Activated naive CD4-positive, alpha-beta T cell treated with anti-CD3 and anti-CD28 coated beads, Interleukin-2, amount 50 U/mL, for 16 hours (primary cell): ENCODE results near the gene CNTN5.

Experiments used
- DNase-seq: peaks from one replicate; pipeline ENCODE4 v3.0.0-alpha.2; 2020

CNTN5 gene

DNA sequence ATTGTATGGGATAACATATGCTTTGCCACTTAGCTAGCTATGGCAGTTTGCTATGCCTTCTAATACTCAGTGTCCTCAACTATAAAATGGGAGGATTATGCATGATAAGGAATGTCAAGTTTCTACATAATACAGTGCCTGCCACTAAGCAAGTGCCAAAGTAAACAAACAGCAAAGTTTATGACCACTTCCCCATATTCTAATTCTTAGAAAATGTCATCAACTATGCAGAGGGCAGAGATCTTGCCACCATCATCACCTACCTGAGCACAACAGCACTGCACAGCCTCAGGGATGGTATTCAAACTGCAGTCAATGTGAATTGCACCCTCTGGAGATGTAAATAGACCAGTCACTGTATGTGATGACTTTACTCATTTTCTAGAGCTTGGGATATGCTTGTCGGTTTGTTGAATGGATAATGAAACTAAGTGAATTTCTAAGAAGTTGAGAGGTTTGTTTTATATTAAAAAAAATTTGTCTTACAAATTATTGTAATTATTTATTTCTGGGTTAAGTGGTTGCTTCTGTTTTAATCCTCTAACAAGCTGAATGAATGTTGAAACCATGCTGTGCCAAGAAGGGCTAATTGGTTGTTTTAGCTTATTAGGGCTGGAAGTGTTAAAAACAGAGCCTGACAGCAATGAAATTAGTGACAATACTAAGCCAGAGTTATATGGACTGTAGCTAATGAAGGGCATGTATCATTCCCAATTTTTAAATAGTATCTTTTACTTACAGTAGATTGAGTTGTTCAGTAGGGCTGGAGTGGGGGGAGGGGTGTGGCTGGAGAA lies 398.4 kb downstream of the CNTN5 start:
- no peak for DNase-seq

DNA sequence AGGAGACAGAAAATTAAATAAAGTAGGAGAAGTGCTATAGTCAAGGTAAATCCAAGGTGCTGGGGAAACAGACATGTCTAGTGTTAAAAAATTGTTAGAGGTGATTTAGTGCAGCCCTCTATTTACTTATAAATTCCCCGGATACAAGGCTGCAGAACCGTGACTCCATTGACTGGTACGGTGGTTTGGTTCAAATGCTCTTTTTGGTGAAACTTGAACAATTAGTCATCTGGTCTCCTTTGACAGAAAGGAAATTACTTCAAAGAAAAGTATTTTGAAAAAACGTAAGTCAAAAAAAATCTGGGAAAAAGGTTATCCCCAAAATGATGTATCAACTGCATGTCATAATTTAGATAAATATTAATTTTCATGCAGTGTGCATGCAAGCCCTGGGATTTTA lies 399.2 kb downstream of the CNTN5 start:
- DNase-seq = no peak

GRCh38 chr11:99422581-99423427 lies 402.1 kb downstream of the CNTN5 start:
- DNase-seq = no peak

DNA sequence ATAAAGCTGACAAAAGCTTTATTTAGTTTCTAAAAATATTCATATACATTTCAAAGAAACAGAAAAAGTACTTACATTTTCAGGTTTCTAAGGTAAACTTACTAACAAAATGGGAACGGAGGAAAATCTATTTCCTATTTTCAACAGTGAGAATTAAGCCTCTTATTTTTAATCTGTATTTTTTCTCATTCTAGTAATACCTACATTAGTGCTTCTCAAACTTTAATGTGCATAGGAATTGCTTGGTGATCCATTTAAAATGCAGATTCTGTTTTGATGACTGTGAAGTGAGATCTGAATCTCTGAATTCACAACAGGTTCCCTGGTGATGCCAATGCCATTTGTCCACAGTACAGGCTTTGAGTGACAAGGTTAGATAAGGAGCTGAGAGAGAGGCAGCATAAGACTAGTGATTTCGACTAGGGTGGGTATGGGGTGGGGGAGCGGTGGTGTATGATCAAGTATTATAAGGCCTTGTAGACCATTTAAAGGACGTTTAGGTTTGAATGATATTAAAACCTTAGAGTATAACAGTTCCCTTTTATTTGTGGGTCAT lies 402.8 kb downstream of the CNTN5 start:
- DNase-seq = no peak

GRCh38 chr11:99424313-99425084 lies 403.8 kb downstream of the CNTN5 start:
- DNase-seq = no peak

GRCh38 chr11:99425596-99425995 lies 404.8 kb downstream of the CNTN5 start:
- DNase-seq = no peak

DNA sequence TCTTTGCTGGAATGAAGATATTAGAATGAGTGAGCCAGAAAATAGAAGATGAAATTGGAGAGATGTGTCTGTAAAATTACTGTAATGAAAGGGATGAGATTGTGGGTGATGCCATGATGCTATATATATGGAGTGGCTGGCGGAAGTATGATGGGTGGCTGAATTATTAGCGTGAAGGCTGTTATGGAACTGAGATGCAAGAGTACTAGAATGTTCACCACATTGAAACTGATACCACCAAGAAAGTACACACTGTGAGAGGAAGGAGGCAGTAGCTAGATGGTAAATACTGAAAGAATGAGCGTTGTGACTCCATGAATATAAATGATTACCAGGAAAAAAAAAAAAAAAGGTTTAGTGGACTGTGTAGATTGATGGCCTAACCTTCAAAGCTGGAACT lies 411.9 kb downstream of the CNTN5 start:
- no peak for DNase-seq

GRCh38 chr11:99443276-99443675 lies 422.5 kb downstream of the CNTN5 start:
- no peak for DNase-seq

DNA sequence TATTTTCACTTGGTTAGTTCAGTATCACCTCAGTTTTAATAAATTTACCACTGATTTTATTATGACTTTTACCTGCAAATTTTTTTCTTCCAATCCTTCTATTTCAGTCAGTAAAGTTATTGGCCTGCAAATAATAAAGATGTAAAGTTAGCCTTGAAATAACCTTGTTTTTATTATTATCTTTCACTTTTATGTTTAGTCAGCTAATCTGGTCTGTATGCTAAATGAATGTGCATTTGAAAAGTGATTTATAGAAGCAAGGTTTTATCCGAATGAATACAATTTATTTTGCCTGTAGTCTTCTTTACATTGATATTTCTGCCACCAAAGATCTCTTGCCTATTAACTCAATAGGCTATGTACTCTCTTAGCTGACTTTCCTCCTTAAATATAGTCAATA lies 425.7 kb downstream of the CNTN5 start:
- no peak for DNase-seq

GRCh38 chr11:99449345-99449744 lies 428.6 kb downstream of the CNTN5 start:
- no peak for DNase-seq

- DNase-seq = no peak
These were observed 431.3 kb downstream of the CNTN5 start for GRCh38 chr11:99452075-99452474.

- DNase-seq = no peak
These were observed 441.2 kb downstream of the CNTN5 start for GRCh38 chr11:99461913-99462312.

DNA sequence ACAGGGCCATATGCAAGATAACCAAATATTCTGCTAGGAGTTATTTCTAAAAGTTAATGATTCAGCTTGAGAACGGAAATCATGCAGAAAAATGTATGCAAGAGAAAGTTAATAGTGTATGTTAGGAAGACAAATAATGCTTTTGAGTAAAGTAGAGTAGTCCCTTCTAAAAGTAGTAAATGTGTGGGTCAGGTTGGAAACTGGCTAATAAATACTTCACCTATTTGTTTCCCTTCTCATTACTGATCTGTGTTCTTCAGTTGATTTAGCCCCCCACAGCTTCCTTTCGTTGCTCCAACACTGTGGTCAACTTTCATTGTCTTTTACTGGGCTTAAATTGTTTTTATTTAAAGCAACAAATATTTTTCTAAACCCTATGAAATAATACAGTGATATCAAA lies 444.2 kb downstream of the CNTN5 start:
- DNase-seq = no peak

DNA sequence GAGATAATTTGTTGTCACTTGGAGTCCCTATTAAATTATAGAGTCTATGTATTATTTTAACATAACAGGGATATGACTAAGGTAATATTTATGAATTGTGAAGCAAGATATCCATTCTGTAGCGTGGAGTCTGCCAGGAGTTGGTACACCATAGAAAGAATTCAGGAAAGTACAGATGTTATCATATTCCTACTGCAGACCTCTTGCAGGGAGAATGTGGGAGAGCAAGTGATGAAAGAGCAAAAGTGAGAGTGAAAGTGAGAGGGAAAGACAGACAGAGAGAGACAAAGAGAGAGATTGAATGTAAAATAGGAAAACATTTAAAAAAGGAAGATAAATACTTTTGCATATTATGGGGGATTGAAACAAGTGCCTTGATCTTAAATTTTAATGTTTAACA lies 468.8 kb downstream of the CNTN5 start:
- DNase-seq = no peak

- DNase-seq = no peak
These were observed 473.3 kb downstream of the CNTN5 start for GRCh38 chr11:99494065-99494464.

- no peak for DNase-seq
These were observed 480.9 kb downstream of the CNTN5 start for GRCh38 chr11:99501655-99502054.

DNA sequence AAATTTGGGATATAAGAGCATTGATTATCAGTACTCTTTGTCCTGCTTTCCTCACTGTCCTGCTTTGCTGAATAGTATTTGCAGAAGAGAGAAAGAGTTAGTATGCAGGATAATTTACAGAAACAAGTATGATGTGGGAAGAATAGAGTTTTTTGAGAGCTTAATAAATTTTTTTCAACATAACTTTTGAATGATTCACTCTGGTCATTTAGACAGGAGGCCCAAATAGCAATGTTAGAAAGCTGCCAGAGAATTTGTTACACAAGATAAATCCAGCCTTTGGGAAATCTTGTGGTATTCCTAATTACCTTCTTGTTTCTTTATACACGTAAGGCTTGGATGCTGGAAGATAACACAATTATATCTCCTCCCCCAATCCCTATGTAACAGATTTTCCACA lies 484.6 kb downstream of the CNTN5 start:
- DNase-seq = no peak

- no peak for DNase-seq
These were observed 485.1 kb downstream of the CNTN5 start for GRCh38 chr11:99505831-99506230.

DNA sequence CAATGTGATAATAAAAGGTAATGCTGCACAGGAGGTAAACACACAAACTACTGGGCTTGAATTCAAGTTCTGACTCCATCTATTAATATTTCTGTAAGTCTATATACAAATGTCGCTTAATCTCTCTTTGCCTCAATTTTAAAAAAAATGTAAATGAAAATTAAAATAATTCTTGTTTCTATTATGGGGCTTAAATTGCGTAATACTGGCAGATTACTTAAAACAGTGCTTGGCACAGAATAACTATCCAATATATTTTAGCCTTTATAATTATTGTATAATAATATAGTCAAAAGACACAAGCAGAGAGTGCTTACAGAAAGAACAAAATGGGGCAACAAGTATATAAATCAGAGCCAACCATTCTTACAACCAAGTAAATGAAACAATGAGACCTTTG lies 489.1 kb downstream of the CNTN5 start:
- DNase-seq = no peak

DNA sequence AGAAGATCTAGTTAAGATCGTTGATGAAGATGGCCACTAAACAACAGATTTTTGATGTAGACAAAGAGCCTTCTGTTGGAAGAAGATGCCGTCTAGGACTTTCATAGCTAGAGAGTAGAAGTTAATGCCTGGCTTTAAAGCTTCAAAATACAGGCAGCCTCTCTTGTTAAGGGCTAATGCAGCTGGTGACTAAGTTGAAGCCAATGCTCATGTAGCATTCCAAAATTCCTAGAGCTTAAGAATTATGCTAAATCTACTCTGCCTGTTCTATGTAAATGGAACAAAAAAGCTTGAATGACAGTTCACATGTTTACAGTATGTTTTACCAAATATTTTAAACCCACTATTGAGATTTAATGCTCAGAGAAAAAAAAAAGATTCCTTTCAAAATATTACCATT lies 492.6 kb downstream of the CNTN5 start:
- DNase-seq = no peak

GRCh38 chr11:99519095-99519494 lies 498.3 kb downstream of the CNTN5 start:
- no peak for DNase-seq

DNA sequence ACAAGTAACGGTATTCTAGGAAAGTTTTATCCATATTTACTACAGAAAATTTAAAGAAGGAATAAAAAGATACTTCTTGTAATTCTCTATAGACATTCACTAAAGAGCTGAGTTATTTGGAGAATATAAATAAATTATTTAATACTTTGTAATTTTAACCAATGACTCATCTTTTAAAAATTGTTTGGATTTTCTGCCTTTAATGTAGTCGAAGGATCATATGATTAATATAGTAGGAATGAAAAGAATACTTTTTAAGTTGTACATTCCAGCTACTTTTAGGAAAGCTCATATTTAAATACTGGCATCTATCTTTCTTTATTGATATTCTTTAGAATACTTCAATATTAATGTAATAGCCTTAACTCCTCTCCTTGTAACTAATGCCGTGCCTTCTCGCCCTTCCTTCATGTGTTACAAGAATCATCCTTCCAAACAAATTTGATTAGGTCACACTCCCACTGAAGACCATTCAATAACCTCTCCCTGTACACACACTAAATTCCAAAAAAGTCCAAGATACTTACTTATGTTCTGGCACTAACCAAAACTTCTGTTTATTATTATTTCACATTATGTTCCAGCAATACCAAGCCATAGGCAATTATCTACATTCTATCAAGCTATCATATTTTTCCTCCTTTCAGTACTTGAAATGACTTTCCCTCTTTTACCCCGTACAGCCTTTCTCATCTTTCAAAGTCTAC lies 501.9 kb downstream of the CNTN5 start:
- no peak for DNase-seq

GRCh38 chr11:99531468-99531867 lies 510.7 kb downstream of the CNTN5 start:
- DNase-seq = no peak
